A549 (cell line): Measurements from ENCODE around the gene SLC2A4RG. TPM values are rescaled to one million over a fixed set of nuclear protein-coding genes. Genes with fewer than 3 reads are reported as not detected.

Source experiments
- ATAC-seq, 2 experiments: fragments of 200-7000 bp in 1 of 2; fragments of >200 bp in 1 of 2; cut with Nextera tagmentation in 1 of 2; cut with Tn5 transposase in 1 of 2; 3 replicates each; pipeline versions ENCODE4 v1.8.0 to v1.9.1; 2018 to 2020; ENCODE audit warnings: mild to moderate bottlenecking in 1 of 2, moderate library complexity in 1 of 2
- CTCF ChIA-PET: fragments of 300-600 bp; sonication (Branson Sonifier 250); formaldehyde crosslinking; extraction: SDS; loops from one replicate; lab custom pipeline; 2021; ENCODE audit warnings: antibody characterized with exemption, inconsistent platforms; lab: Yijun Ruan, JAX
- POLR2A ChIA-PET: fragments of 350-600 bp; formaldehyde crosslinking; extraction: SDS; loops from one replicate; lab custom pipeline; 2021; ENCODE audit warnings: antibody characterized with exemption, inconsistent platforms; lab: Yijun Ruan, JAX
- DNase-seq, 2 experiments: peaks; one replicate each; pipeline versions ENCODE4 v3.0.0 to v3.0.0-alpha.2; 2011 to 2016; ENCODE audit warnings: low read depth in 1 of 2, low spot score in 1 of 2
- FAIRE-seq: peaks from 2 replicates; lab custom pipeline; 2011; peaks lifted over from hg19 to GRCh38; lab: Jason Lieb, UNC
- H3K27ac ChIP-seq, 2 experiments: fragments of >200 bp; sonication (Bioruptor Twin); formaldehyde crosslinking; 3 replicates each; pipeline ENCODE4 v1.5.1; 2016 to 2017
- H3K4me1 ChIP-seq: fragments of >200 bp; sonication (Bioruptor Twin); formaldehyde crosslinking; 3 replicates; pipeline ENCODE4 v1.6.1; 2016
- H3K4me2 ChIP-seq: fragments of >200 bp; sonication (Bioruptor Twin); formaldehyde crosslinking; 3 replicates; pipeline ENCODE4 v1.6.1; 2016
- H3K4me3 ChIP-seq: fragments of >200 bp; sonication (Bioruptor Twin); formaldehyde crosslinking; 3 replicates; pipeline ENCODE4 v1.5.1; 2016
- H3K9me3 ChIP-seq: fragments of >200 bp; sonication (Bioruptor Twin); formaldehyde crosslinking; 3 replicates; pipeline ENCODE4 v1.6.1; 2016
- BHLHE40 ChIP-seq: IDR thresholded peaks from 2 replicates; pipeline ENCODE4 v1.6.1; 2012; ENCODE audit warnings: low read depth, low read length, inconsistent platforms
- CHD2 ChIP-seq: fragments of 150-350 bp; IDR thresholded peaks from 2 replicates; pipeline ENCODE4 v1.6.1; 2014; ENCODE audit warnings: low read length; ENCODE audit not compliant: partially characterized antibody
- CHD4 ChIP-seq: fragments of 200-600 bp; sonication (generic); IDR thresholded peaks from 2 replicates; pipeline ENCODE4 v1.6.1; 2016; ENCODE audit warnings: antibody characterized with exemption, mild to moderate bottlenecking, borderline replicate concordance
- EHF ChIP-seq: fragments of 250-450 bp; sonication (Bioruptor Pico); IDR thresholded peaks from 2 replicates; pipeline ENCODE4 v1.5.0; 2020; ENCODE audit warnings: mild to moderate bottlenecking
- ESRRA ChIP-seq: fragments of 150-350 bp; IDR thresholded peaks from 2 replicates; pipeline ENCODE4 v1.6.1; 2014; ENCODE audit warnings: mild to moderate bottlenecking, low read length, borderline replicate concordance
- FOSB ChIP-seq: fragments of 250-450 bp; sonication (Bioruptor Pico); IDR thresholded peaks from 2 replicates; pipeline ENCODE4 v1.5.0; 2020; ENCODE audit warnings: mild to moderate bottlenecking, moderate library complexity
- FOXS1 ChIP-seq: fragments of 250-450 bp; sonication (Bioruptor Pico); IDR thresholded peaks from 2 replicates; pipeline ENCODE4 v1.5.0; 2020; ENCODE audit warnings: mild to moderate bottlenecking, moderate library complexity
- GATA3 ChIP-seq: IDR thresholded peaks from 2 replicates; pipeline ENCODE4 v1.6.1; 2012; ENCODE audit warnings: borderline replicate concordance
- HEYL ChIP-seq: fragments of 250-450 bp; sonication (Bioruptor Pico); IDR thresholded peaks from 2 replicates; pipeline ENCODE4 v1.8.0; 2021; ENCODE audit warnings: mild to moderate bottlenecking, moderate library complexity
- HOXA7 ChIP-seq: fragments of 250-450 bp; sonication (Bioruptor Pico); IDR thresholded peaks from 2 replicates; pipeline ENCODE4 v1.5.0; 2020; ENCODE audit warnings: mild to moderate bottlenecking, moderate library complexity
- HOXB13 ChIP-seq: fragments of 250-450 bp; sonication (Bioruptor Pico); IDR thresholded peaks from 2 replicates; pipeline ENCODE4 v1.5.0; 2020; ENCODE audit warnings: low read depth, mild to moderate bottlenecking, moderate library complexity
- JUN ChIP-seq, 2 experiments: fragments of >200 bp; sonication (Bioruptor Twin); formaldehyde crosslinking; IDR thresholded peaks; 2 replicates in 1 of 2; 3 replicates in 1 of 2; pipeline ENCODE4 v1.6.1; 2016 to 2017
- KDM1A ChIP-seq: fragments of 200-600 bp; sonication (generic); IDR thresholded peaks from 2 replicates; pipeline ENCODE4 v1.6.1; 2016; ENCODE audit warnings: low read depth, mild to moderate bottlenecking
- MAFK ChIP-seq: fragments of 450-650 bp; IDR thresholded peaks from 2 replicates; pipeline ENCODE4 v1.6.1; 2014; ENCODE audit not compliant: partially characterized antibody
- MYC ChIP-seq: IDR thresholded peaks from 2 replicates; pipeline ENCODE4 v1.6.1; 2012; ENCODE audit warnings: mild to moderate bottlenecking, inconsistent platforms, low read length, improper control_type of control experiment, borderline replicate concordance
- NFE2L2 ChIP-seq: fragments of 150-350 bp; conservative IDR thresholded peaks from 2 replicates; pipeline ENCODE4 v1.6.1; 2014; ENCODE audit warnings: low read length
- NPAS2 ChIP-seq: fragments of 250-450 bp; sonication (Bioruptor Pico); IDR thresholded peaks from 2 replicates; pipeline ENCODE4 v1.8.0; 2022; ENCODE audit warnings: mild to moderate bottlenecking, moderate library complexity, borderline replicate concordance
- POLR2A ChIP-seq: IDR thresholded peaks from 2 replicates; pipeline ENCODE4 v1.6.1; 2012; ENCODE audit warnings: mild to moderate bottlenecking, low read length
- RARB ChIP-seq: fragments of 250-450 bp; sonication (Bioruptor Pico); IDR thresholded peaks from 2 replicates; pipeline ENCODE4 v1.8.0; 2021; ENCODE audit warnings: mild to moderate bottlenecking, moderate library complexity
- RCOR1 ChIP-seq: fragments of 150-350 bp; IDR thresholded peaks from 2 replicates; pipeline ENCODE4 v1.6.1; 2014; ENCODE audit warnings: antibody characterized with exemption, low read length, low read depth
- RFX5 ChIP-seq: fragments of 450-650 bp; IDR thresholded peaks from 2 replicates; pipeline ENCODE4 v1.7.1; 2014; ENCODE audit warnings: antibody characterized with exemption, mild to moderate bottlenecking, moderate library complexity
- SMC3 ChIP-seq: fragments of >200 bp; sonication (Bioruptor Twin); formaldehyde crosslinking; IDR thresholded peaks from 3 replicates; pipeline ENCODE4 v1.6.1; 2018; ENCODE audit warnings: inconsistent platforms
- SREBF2 ChIP-seq: fragments of 450-650 bp; IDR thresholded peaks from 2 replicates; pipeline ENCODE4 v1.6.1; 2014; ENCODE audit warnings: mild to moderate bottlenecking, moderate library complexity
- TFCP2L1 ChIP-seq: fragments of 250-450 bp; sonication (Bioruptor Pico); IDR thresholded peaks from 2 replicates; pipeline ENCODE4 v1.5.0; 2021; ENCODE audit warnings: mild to moderate bottlenecking
- TP53 ChIP-seq: fragments of 250-450 bp; sonication (Bioruptor Pico); IDR thresholded peaks from 2 replicates; pipeline ENCODE4 v1.5.0; 2021; ENCODE audit warnings: mild to moderate bottlenecking, moderate library complexity
- ZC3H11A ChIP-seq: fragments of 450-650 bp; IDR thresholded peaks from 2 replicates; pipeline ENCODE4 v1.6.1; 2014; ENCODE audit warnings: antibody characterized with exemption, mild to moderate bottlenecking
- ZSCAN20 ChIP-seq: fragments of 250-450 bp; sonication (Bioruptor Pico); IDR thresholded peaks from 2 replicates; pipeline ENCODE4 v1.8.0; 2022; ENCODE audit warnings: mild to moderate bottlenecking, moderate library complexity
- WGBS: methylation state at CpG from one replicate; pipeline ENCODE4 v1.1.6; 2017; ENCODE audit errors: missing lambda C conversion rate; 5-methylcytosine and 5-hydroxymethylcytosine counted together
- polyA plus RNA-seq, 4 experiments: library from polyadenylated mRNA; depleted of rRNA in 3 of 4; stranded (reverse); fragments of >200 nt; fragmentation: RNase III in 1 of 4; extraction: RNeasy Plus Mini Kit Qiagen cat#74134 plus additional on column Dnase treatment in 1 of 4; gene quantifications; 2 replicates in 3 of 4; 3 replicates in 1 of 4; pipeline ENCODE4 v1.2.3, GENCODE V29; 2011 to 2017
- TF ChIP-seq, protein P1 (sequence below): fragments of 250-450 bp; sonication (Bioruptor Pico); IDR thresholded peaks from 2 replicates; pipeline ENCODE4 v1.5.0; 2020; ENCODE audit warnings: low read depth, mild to moderate bottlenecking, moderate library complexity
- TF ChIP-seq, protein P2 (sequence below): IDR thresholded peaks from 2 replicates; pipeline ENCODE4 v1.6.1; 2012
- TF ChIP-seq, protein P3 (sequence below): fragments of 150-350 bp; IDR thresholded peaks from 2 replicates; pipeline ENCODE4 v1.6.1; 2014; ENCODE audit warnings: low read depth, mild to moderate bottlenecking, low read length

Gene SLC2A4RG
- polyA plus RNA-seq, 2 of the 4 experiments (the other 2 are of a cell fraction) = 28.1 to 64.6 TPM

DNA sequence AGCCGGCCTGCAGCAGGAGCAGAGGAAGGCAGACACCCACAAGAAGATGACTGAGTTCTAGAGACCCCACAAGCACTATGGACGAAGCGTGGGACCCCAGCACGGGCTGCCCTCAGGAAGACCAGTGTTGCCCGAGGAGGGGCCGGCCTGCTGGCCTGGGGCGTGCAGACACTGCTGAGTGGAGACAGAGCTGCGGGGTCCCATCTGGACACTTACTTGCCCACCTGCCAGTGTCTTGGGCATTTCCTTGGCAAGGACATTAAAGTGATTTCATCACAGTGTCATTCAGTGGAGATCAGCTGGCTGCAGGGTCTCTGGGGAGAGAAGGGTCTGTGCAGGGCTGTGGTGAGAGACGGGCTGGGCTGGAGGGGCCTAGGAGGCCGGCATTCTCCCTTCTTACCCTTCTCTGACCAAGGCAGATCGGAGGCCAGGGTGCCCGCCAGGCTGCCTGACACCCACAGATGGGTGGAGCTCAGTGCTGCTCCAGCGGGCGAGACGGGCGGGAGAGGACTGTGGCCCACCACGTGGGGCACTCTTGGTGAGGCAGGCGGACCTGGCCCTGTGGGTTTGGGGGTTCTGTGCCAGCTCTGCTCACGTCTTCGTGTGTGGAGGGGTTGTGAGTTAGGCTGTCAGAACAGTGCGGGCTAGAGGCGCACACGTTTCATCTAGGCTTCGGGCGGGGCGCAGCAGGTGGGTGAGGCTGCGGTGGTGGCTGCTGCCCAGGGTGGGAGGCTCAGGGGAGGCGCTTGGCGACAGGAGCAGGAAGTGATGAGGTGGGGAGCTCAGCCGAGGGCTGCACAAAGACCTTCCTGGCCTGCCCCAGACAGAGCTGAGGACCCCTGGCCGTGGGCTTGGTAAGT is 3.5 kb upstream of the SLC2A4RG start, which contains the start of gene LIME1 (continued):
- TF ChIP-seq NFE2L2 = no peak
- TF ChIP-seq POLR2A = no peak
- no peak for TF ChIP-seq HOXA7
- no peak for TF ChIP-seq RCOR1
- TF ChIP-seq GATA3 = no peak
- TF ChIP-seq, protein P1, sequence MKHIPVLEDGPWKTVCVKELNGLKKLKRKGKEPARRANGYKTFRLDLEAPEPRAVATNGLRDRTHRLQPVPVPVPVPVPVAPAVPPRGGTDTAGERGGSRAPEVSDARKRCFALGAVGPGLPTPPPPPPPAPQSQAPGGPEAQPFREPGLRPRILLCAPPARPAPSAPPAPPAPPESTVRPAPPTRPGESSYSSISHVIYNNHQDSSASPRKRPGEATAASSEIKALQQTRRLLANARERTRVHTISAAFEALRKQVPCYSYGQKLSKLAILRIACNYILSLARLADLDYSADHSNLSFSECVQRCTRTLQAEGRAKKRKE = no peak
- TF ChIP-seq CHD2 = no peak
- no peak for TF ChIP-seq EHF (CRISPR knock-in tag)

DNA sequence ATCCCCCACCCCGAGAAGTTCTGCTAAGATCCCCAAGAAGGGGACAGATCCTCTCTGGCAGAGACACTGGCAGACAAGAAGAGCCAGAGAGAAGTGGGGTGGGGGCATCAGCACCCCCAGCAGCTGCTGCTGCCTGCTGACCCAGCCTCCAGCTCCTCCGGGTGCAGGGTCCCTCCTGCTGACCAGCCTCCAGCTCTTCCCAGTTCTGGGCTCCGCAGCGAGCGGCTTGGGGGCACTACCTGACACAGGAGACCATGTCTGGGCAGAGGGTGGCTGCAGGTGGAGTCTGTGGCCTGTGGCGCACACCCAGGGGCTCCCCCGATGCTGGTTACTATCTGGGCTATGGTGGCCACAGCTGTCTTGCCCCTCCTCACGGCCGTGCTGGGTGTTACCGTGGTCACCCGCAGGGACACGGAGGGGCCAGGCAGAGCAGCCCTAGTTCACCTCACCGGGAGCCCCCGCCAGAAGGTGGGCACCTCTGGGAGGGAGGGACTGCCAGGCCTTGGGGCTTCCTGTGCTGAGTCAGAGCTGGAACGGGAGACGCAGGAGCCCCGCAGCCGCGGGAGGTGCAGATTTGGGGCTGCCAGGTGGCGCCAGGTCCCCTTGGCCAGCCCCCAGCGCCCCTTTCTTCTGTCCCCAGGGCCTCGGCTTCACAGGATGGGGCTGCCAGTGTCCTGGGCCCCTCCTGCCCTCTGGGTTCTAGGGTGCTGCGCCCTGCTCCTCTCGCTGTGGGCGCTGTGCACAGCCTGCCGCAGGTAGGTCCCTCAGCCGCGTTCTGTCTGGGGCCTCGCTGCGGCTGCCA is 2.5 kb upstream of the SLC2A4RG start:
- no peak overlapping the region for H3K4me3 ChIP-seq
- no peak for TF ChIP-seq MAFK
- TF ChIP-seq SMC3 = no peak
- no peak for TF ChIP-seq SREBF2
- TF ChIP-seq RARB (CRISPR knock-in tag) = no peak
- TF ChIP-seq, protein P2, sequence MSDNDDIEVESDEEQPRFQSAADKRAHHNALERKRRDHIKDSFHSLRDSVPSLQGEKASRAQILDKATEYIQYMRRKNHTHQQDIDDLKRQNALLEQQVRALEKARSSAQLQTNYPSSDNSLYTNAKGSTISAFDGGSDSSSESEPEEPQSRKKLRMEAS = no peak
- TF ChIP-seq, protein P1 = no peak
- TF ChIP-seq POLR2A = no peak
- TF ChIP-seq TP53 (CRISPR knock-in tag) = no peak
- TF ChIP-seq FOSB = no peak
- no peak for TF ChIP-seq ZC3H11A
- no peak for TF ChIP-seq BHLHE40
- TF ChIP-seq MYC = no peak
- WGBS = 100% methylated on average over 1 of the region's 30 CpGs
- ChIA-PET CTCF (interaction anchor here (0.7 to 1.8 kb wide), 4 partner anchors 23 to 128 kb away, joined by 3 to 7 read pairs (median 5); partner anchors contain the start of gene TPD52L2), POLR2A (interaction anchor here (1.2 kb wide), 2 partner anchors 29 to 34 kb away, joined by 3 to 7 read pairs; partner anchors contain the start of genes ARFRP1 and ZGPAT)
- no peaks in the 10 kb centered on the region for H3K9me3 ChIP-seq
- peaks cover 16% of the 10 kb centered on the region for H3K4me1 ChIP-seq
- ATAC-seq (no peak), DNase-seq (no peak), FAIRE-seq (no peak)
- no peak overlapping the region for H3K27ac ChIP-seq
- no peak overlapping the region for H3K4me2 ChIP-seq

DNA sequence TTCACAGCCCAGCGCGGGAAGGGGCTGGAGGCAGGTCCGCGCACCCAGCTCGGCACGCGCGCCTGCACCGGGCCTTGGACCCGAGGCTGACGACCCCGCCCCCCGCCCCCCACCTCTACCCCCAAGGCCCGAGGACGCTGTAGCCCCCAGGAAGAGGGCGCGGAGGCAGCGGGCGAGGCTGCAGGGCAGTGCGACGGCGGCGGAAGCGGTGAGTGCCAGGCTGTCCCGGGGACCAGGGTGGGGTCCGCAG is 2.0 kb upstream of the SLC2A4RG start:
- peaks cover 17% of the 10 kb centered on the region for H3K4me1 ChIP-seq
- DNase-seq = no peak
- TF ChIP-seq RFX5 (no peak), NPAS2 (CRISPR knock-in tag) (no peak), FOXS1 (CRISPR knock-in tag) (no peak), HOXB13 (CRISPR knock-in tag) (no peak), HEYL (CRISPR knock-in tag) (no peak), JUN (IDR thresholded peaks at IDR 0.05) (no peak), RCOR1 (no peak), TFCP2L1 (CRISPR knock-in tag) (no peak), ZSCAN20 (CRISPR knock-in tag) (no peak), CHD4 (no peak), KDM1A (no peak), ESRRA (no peak)
- TF ChIP-seq, protein P3, sequence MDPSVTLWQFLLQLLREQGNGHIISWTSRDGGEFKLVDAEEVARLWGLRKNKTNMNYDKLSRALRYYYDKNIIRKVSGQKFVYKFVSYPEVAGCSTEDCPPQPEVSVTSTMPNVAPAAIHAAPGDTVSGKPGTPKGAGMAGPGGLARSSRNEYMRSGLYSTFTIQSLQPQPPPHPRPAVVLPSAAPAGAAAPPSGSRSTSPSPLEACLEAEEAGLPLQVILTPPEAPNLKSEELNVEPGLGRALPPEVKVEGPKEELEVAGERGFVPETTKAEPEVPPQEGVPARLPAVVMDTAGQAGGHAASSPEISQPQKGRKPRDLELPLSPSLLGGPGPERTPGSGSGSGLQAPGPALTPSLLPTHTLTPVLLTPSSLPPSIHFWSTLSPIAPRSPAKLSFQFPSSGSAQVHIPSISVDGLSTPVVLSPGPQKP = no peak
- TF ChIP-seq, all 56 proteins: peak for 0
- FAIRE-seq (no peak), ATAC-seq (no peak)
- 97% methylated on average over 7 of the region's 26 CpGs for WGBS
- ChIA-PET CTCF (no interaction called here), POLR2A (no interaction called here)
- no peaks in the 10 kb centered on the region for H3K9me3 ChIP-seq
- no peak overlapping the region for H3K4me2 ChIP-seq
- no peak overlapping the region for H3K27ac ChIP-seq
- no peak overlapping the region for H3K4me3 ChIP-seq
